ENCODE measurements around the gene BRCA1. TPM values are rescaled to one million over a fixed set of nuclear protein-coding genes. Genes with fewer than 3 reads are reported as not detected.
A peak's percentile ranks its signal among the peaks of the same experiment; 100 is the strongest.

BRCA1 gene
- total RNA-seq, 6 experiments from 2014 or later: 3.1 to 6.7 (median 3.9) TPM

DNA sequence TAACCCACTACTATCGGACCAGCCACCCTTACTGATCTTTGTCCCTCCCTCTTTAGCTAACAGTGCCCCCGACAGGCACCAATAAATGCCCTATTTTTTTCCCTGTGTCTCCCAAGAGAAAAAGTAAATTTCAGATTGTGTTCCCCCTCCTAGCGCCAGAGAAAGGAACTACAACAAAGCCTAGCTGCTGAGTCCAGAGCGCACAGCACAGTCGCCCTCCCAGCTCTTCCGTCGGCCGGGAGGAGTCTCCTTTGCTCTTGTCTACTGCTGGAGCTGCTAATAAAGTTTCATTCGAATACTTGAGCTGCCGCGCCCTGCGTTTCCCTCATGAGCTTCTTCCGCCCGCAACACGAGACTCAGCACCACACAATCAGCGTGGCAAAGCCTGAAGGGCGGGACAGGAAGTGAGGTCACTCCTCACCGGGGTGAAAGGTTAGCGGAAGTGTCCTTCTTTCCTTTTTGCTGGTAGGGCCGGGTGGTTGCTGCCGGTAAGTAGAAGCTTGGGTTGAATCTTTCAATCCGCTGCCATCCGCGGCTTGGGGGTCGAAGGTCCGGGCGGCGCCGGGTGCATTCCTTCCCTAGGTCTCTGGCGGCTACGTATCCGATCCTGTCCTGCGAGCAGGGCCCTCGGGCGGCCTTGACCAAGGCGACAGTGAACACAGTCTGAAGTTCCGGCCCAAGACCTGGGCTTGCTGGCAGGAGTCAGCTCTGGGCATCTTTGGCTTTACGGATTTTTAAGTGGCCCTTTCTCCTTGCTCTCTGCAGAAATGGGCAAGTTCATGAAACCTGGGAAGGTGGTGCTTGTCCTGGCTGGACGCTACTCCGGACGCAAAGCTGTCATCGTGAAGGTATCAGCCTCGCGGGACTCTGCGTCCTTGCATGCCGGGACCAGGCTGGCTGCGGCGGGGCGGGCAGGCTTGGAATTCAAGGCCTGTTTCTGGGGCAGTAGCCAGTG, 126.9 kb downstream of the BRCA1 start, which contains the start of gene RPL27:
Gene RPL27, plus strand, starts transcription at position 436 of the 955 bp plus-strand sequence. Its CDS starts 332 bp downstream, at position 768.
- under 1% methylated on average over 40 of the region's 49 CpGs for WGBS (ENCODE audit: insufficient coverage, low coverage, low lambda C conversion rate, missing lambda C conversion rate)
- peak; percentile 95 to 97 (median 96) for ATAC-seq
- H3K9me3 ChIP-seq: no peaks in the 10 kb centered on the region
- DNase-seq: peak; percentile 96 to 98 (median 98)
- intact Hi-C loops (cut with DNase I): loop anchor here in 1 of 2 donors (10.0 kb wide), 1 partner anchor 127 kb away; the partner anchor contains the start of gene BRCA1
- H3K4me3 ChIP-seq: peak within 1 kb of the TSS; percentile 75 to 87 (median 79)
- peaks cover 0 to 37% (median 10%) of the 10 kb centered on the region in 4 donors for H3K36me3 ChIP-seq
- TF ChIP-seq, protein P1, sequence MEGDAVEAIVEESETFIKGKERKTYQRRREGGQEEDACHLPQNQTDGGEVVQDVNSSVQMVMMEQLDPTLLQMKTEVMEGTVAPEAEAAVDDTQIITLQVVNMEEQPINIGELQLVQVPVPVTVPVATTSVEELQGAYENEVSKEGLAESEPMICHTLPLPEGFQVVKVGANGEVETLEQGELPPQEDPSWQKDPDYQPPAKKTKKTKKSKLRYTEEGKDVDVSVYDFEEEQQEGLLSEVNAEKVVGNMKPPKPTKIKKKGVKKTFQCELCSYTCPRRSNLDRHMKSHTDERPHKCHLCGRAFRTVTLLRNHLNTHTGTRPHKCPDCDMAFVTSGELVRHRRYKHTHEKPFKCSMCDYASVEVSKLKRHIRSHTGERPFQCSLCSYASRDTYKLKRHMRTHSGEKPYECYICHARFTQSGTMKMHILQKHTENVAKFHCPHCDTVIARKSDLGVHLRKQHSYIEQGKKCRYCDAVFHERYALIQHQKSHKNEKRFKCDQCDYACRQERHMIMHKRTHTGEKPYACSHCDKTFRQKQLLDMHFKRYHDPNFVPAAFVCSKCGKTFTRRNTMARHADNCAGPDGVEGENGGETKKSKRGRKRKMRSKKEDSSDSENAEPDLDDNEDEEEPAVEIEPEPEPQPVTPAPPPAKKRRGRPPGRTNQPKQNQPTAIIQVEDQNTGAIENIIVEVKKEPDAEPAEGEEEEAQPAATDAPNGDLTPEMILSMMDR (IDR thresholded peaks at IDR 0.05): peak; percentile 77 to 92 (median 88)
- peak; percentile 77 for TF ChIP-seq POLR2A (IDR thresholded peaks at IDR 0.05)
- peaks cover 0 to 18% (median 9%) of the 10 kb centered on the region in 4 donors for H3K4me1 ChIP-seq
- peak within 1 kb of the TSS; percentile 71 to 85 (median 71) for H3K27ac ChIP-seq
- no peaks in the 10 kb centered on the region for H3K27me3 ChIP-seq

DNA sequence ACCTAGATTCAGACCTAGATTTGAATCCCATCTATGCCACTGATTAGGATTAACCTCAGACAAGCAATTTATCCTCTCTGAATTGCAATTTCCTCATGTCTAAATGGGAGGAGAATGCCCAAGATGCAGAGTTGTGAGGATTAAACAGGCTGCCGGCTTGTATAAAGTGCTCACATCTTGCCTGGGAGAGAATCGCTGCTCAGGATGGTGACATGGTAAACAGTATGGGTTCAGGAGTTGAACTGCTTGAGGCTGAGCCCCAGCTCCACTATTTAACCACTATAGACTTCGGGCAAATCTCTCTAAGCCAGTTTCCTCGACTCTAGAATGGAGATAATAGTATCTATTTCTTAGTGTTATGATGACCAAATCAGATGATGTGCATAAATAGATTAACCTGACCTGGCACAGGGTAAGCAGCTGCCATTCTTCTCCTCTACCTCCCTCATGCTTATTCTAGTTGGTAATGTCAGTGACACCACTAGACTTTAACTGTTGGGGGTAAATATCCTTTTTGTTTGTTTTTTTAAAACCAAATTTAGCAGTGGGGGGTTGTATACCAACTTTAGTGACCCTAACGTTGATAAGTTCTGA, 127.7 kb downstream of the BRCA1 start:
- H3K27ac ChIP-seq: peak overlapping the region; percentile 35 to 85 (median 52)
- ATAC-seq (peak in 2 of 4 donors; percentile 0 to 5), DNase-seq (peak in 1 of 3 donors; percentile 3)
- intact Hi-C loops (cut with DNase I): loop anchor here in 1 of 2 donors (10.0 kb wide), 1 partner anchor 127 kb away; the partner anchor contains the start of gene BRCA1
- TF ChIP-seq, protein P1 (IDR thresholded peaks at IDR 0.05): no peak
- no peaks in the 10 kb centered on the region for H3K9me3 ChIP-seq
- H3K27me3 ChIP-seq: no peaks in the 10 kb centered on the region
- peaks cover 0 to 31% (median 10%) of the 10 kb centered on the region in 4 donors for H3K36me3 ChIP-seq
- WGBS (ENCODE audit: insufficient coverage, low coverage, low lambda C conversion rate, missing lambda C conversion rate): 7% methylated on average over 5 of the region's 5 CpGs
- peak overlapping the region in 2 of 3 donors; percentile 75 to 79 for H3K4me3 ChIP-seq
- H3K4me1 ChIP-seq: peaks cover 0 to 18% (median 9%) of the 10 kb centered on the region in 4 donors

Small RNAs within 50 kb of the gene (small RNA-seq; reads per million reads assigned to genes)
- gene AC060780.2: 0 reads per million in 2 experiments
- 0 reads per million in 2 experiments for gene AC060780.3
- gene AC135721.1: 0 reads per million in 2 experiments

Other genes with a start within 250 kb of the BRCA1 start
- gene G6PC1, start 224.6 kb downstream of the BRCA1 start, total RNA-seq: 100 to 1,000 TPM in 5 of 6 experiments, 10 to 100 TPM in 1; 64.5 to 505 (median 185) TPM
- gene AARSD1, start 160.9 kb downstream of the BRCA1 start, total RNA-seq: 10 to 100 TPM; 12.3 to 22.1 (median 17.9) TPM
- gene PTGES3L, start 145.3 kb downstream of the BRCA1 start, total RNA-seq: not detected
- 1 to 10 TPM; 3.6 to 5.1 (median 4.6) TPM for gene RUNDC1, start 144.8 kb downstream of the BRCA1 start, total RNA-seq
- gene RPL27, start 126.9 kb downstream of the BRCA1 start, total RNA-seq: 100 to 1,000 TPM; 229 to 528 (median 316) TPM
- 10 to 100 TPM; 14.1 to 23.3 (median 18.1) TPM for gene IFI35, start 118.6 kb downstream of the BRCA1 start, total RNA-seq
- 10 to 100 TPM; 38.2 to 51.6 (median 43.3) TPM for gene VAT1, start 103.0 kb downstream of the BRCA1 start, total RNA-seq
- 1 to 10 TPM in 2 of 6 experiments, under 1 TPM in 4; 0.09 to 3.3 (median 0.64) TPM for gene RND2, start 100.1 kb downstream of the BRCA1 start, total RNA-seq
- gene NBR1, start 45.9 kb upstream of the BRCA1 start, total RNA-seq: 10 to 100 TPM; 34.7 to 71.0 (median 49.2) TPM
- gene TMEM106A, start 86.5 kb upstream of the BRCA1 start, total RNA-seq: 1 to 10 TPM; 3.1 to 8.4 (median 4.5) TPM
- not detected for gene CCDC200, start 103.3 kb upstream of the BRCA1 start, total RNA-seq
- 1,000 to 10,000 TPM in 3 of 6 experiments, 100 to 1,000 TPM in 1, not detected in 2; 626 to 4,576 (median 3,287) TPM for gene RNU2-1, start 108.6 kb upstream of the BRCA1 start, total RNA-seq

Data from right lobe of liver (tissue), 6 donors.